ENCODE data around the gene NPHP4. TPM values are rescaled to one million over a fixed set of nuclear protein-coding genes. Genes with fewer than 3 reads are reported as not detected.

Gene NPHP4
- total RNA-seq, 1 donor from 2014 or later = 11.3 TPM

- no peaks in the 10 kb centered on the region for H3K36me3 ChIP-seq
- no peak for TF ChIP-seq POLR2AphosphoS5 (IDR thresholded peaks at IDR 0.05; ENCODE audit: insufficient read depth in 1 of 2, low read depth in 1 of 2)
- TF ChIP-seq POLR2A (IDR thresholded peaks at IDR 0.05) = no peak
- no peak for TF ChIP-seq CTCF (IDR thresholded peaks at IDR 0.05)
- intact Hi-C loops (cut with DNase I) = no loop called here
- H3K27me3 ChIP-seq = no peaks in the 10 kb centered on the region
- no peak overlapping the region for H3K4me3 ChIP-seq
- H3K9me3 ChIP-seq = no peaks in the 10 kb centered on the region
- DNase-seq (ENCODE audit: extremely low spot score in 2 of 2) = no peak
- no peak overlapping the region for H3K27ac ChIP-seq
- no peaks in the 10 kb centered on the region for H3K4me1 ChIP-seq
These were observed 8.4 kb upstream of the NPHP4 start for GRCh38 chr1:6000444-6001288.

GRCh38 chr1:5999711-6000443, 7.7 kb upstream of the NPHP4 start:
- TF ChIP-seq CTCF (IDR thresholded peaks at IDR 0.05) = no peak
- TF ChIP-seq POLR2AphosphoS5 (IDR thresholded peaks at IDR 0.05; ENCODE audit: insufficient read depth in 1 of 2, low read depth in 1 of 2) = no peak
- no peak for TF ChIP-seq POLR2A (IDR thresholded peaks at IDR 0.05)
- H3K27me3 ChIP-seq = no peaks in the 10 kb centered on the region
- H3K9me3 ChIP-seq = no peaks in the 10 kb centered on the region
- no peak overlapping the region for H3K27ac ChIP-seq
- no peak for DNase-seq (ENCODE audit: extremely low spot score in 2 of 2)
- H3K36me3 ChIP-seq = no peaks in the 10 kb centered on the region
- intact Hi-C loops (cut with DNase I) = no loop called here
- H3K4me3 ChIP-seq = no peak overlapping the region
- H3K4me1 ChIP-seq = no peaks in the 10 kb centered on the region

GRCh38 chr1:5998906-5999301, 6.7 kb upstream of the NPHP4 start:
- H3K9me3 ChIP-seq = no peaks in the 10 kb centered on the region
- no peak for TF ChIP-seq CTCF (IDR thresholded peaks at IDR 0.05)
- TF ChIP-seq POLR2AphosphoS5 (IDR thresholded peaks at IDR 0.05; ENCODE audit: insufficient read depth in 1 of 2, low read depth in 1 of 2) = no peak
- no peak for TF ChIP-seq POLR2A (IDR thresholded peaks at IDR 0.05)
- no peak overlapping the region for H3K27ac ChIP-seq
- intact Hi-C loops (cut with DNase I) = no loop called here
- no peak for DNase-seq (ENCODE audit: extremely low spot score in 2 of 2)
- H3K4me3 ChIP-seq = no peak overlapping the region
- no peaks in the 10 kb centered on the region for H3K36me3 ChIP-seq
- peaks cover 7% of the 10 kb centered on the region for H3K4me1 ChIP-seq
- H3K27me3 ChIP-seq = no peaks in the 10 kb centered on the region

GRCh38 chr1:5998051-5998905, 6.1 kb upstream of the NPHP4 start:
- DNase-seq (ENCODE audit: extremely low spot score in 2 of 2) = no peak
- H3K4me1 ChIP-seq = peaks cover 13% of the 10 kb centered on the region
- intact Hi-C loops (cut with DNase I) = no loop called here
- H3K36me3 ChIP-seq = no peaks in the 10 kb centered on the region
- H3K4me3 ChIP-seq = no peak overlapping the region
- H3K9me3 ChIP-seq = no peaks in the 10 kb centered on the region
- no peak overlapping the region for H3K27ac ChIP-seq
- H3K27me3 ChIP-seq = no peaks in the 10 kb centered on the region
- TF ChIP-seq POLR2AphosphoS5 (IDR thresholded peaks at IDR 0.05; ENCODE audit: insufficient read depth in 1 of 2, low read depth in 1 of 2) (no peak), POLR2A (IDR thresholded peaks at IDR 0.05) (no peak), CTCF (IDR thresholded peaks at IDR 0.05) (no peak)
